SK-N-SH (cell line): ENCODE data around the gene ZSWIM8. TPM values are rescaled to one million over a fixed set of nuclear protein-coding genes. Genes with fewer than 3 reads are reported as not detected.
"Not testable (repeated sequence)": the region's sequence is repeated elsewhere in the genome, so short reads cannot be mapped to it uniquely, and the experiment has no call there.

ENCODE experiments used
- CTCF ChIA-PET: fragments of 300-600, 350-600 bp; formaldehyde crosslinking; extraction: SDS; loops from one replicate; lab custom pipeline; 2021; lab: Yijun Ruan, JAX
- POLR2A ChIA-PET: fragments of 350-600 bp; sonication (Branson Sonifier 250); formaldehyde crosslinking; extraction: SDS; loops from one replicate; lab custom pipeline; 2020; ENCODE audit warnings: antibody characterized with exemption, inconsistent platforms; lab: Yijun Ruan, JAX
- DNase-seq: peaks from one replicate; pipeline ENCODE4 v3.0.0; 2012
- H2AFZ ChIP-seq: fragments of 200-600 bp; sonication (generic); 2 replicates; pipeline ENCODE4 v1.8.1; 2016; ENCODE audit warnings: antibody characterized with exemption, mild to moderate bottlenecking, low read depth
- H3F3A ChIP-seq: fragments of 200-600 bp; sonication (generic); replicated peaks from 2 replicates; pipeline ENCODE3; 2016; ENCODE audit warnings: antibody characterized with exemption, mild to moderate bottlenecking; ENCODE audit not compliant: insufficient read depth
- H3K27ac ChIP-seq, 2 experiments: fragments of 200-500 bp in 1 of 2; fragments of 200-600 bp in 1 of 2; sonication (Bioruptor generic) in 1 of 2; sonication (generic), shearing (Covaris generic) in 1 of 2; 2 replicates each; pipeline versions ENCODE4 v1.5.1 to v1.6.1; 2014 to 2016; ENCODE audit warnings: low read depth in 2 of 2, inconsistent platforms in 1 of 2, low read length in 1 of 2, mild to moderate bottlenecking in 1 of 2, mixed read lengths in 1 of 2
- H3K27me3 ChIP-seq: fragments of 200-600 bp; sonication (generic), shearing (Covaris generic); 2 replicates; pipeline ENCODE4 v1.6.1; 2016; ENCODE audit warnings: mixed run types; ENCODE audit not compliant: insufficient read depth
- H3K36me3 ChIP-seq, 2 experiments: fragments of 200-500 bp in 1 of 2; fragments of 200-600 bp in 1 of 2; sonication (Bioruptor generic) in 1 of 2; sonication (generic) in 1 of 2; replicated peaks in 1 of 2; 2 replicates each; pipeline versions ENCODE3 to v1.5.1; 2014 to 2016; ENCODE audit warnings: low read length in 1 of 2, mild to moderate bottlenecking in 1 of 2; ENCODE audit not compliant: insufficient read depth in 2 of 2, control insufficient read depth in 1 of 2
- H3K4me1 ChIP-seq, 2 experiments: fragments of 200-500 bp in 1 of 2; fragments of 200-600 bp in 1 of 2; sonication (Bioruptor generic) in 1 of 2; sonication (generic), shearing (Covaris generic) in 1 of 2; 2 replicates each; pipeline versions ENCODE4 v1.5.1 to v1.6.1; 2014 to 2016; ENCODE audit warnings: low read depth in 1 of 2, low read length in 1 of 2, mixed run types in 1 of 2; ENCODE audit not compliant: insufficient read depth in 2 of 2, control insufficient read depth in 1 of 2
- H3K4me2 ChIP-seq: fragments of 200-600 bp; sonication (generic), shearing (Covaris generic); 2 replicates; pipeline ENCODE4 v1.6.1; 2017; ENCODE audit warnings: mixed run types
- H3K4me3 ChIP-seq, 2 experiments: fragments of 200-500 bp in 1 of 2; fragments of 200-600 bp in 1 of 2; sonication (Bioruptor generic) in 1 of 2; sonication (generic), shearing (Covaris generic) in 1 of 2; 2 replicates each; pipeline versions ENCODE4 v1.5.1 to v1.8.1; 2014 to 2016; ENCODE audit warnings: low read depth in 2 of 2, inconsistent platforms in 1 of 2, low read length in 1 of 2, mild to moderate bottlenecking in 1 of 2, mixed read lengths in 1 of 2, moderate library complexity in 1 of 2
- H3K79me2 ChIP-seq: fragments of 200-600 bp; sonication (generic); 2 replicates; pipeline ENCODE4 v1.8.1; 2017; ENCODE audit warnings: mild to moderate bottlenecking; ENCODE audit not compliant: insufficient read depth
- H3K9ac ChIP-seq: fragments of 200-600 bp; sonication (generic); 2 replicates; pipeline ENCODE4 v1.6.1; 2017; ENCODE audit warnings: mixed run types
- H3K9me2 ChIP-seq: fragments of 200-600 bp; sonication (generic); 2 replicates; pipeline ENCODE4 v1.6.1; 2017; ENCODE audit warnings: mixed run types
- H3K9me3 ChIP-seq: fragments of 200-600 bp; sonication (generic); 2 replicates; pipeline ENCODE4 v1.6.1; 2017; ENCODE audit warnings: mixed run types, mild to moderate bottlenecking, moderate library complexity
- H4K20me1 ChIP-seq: fragments of 200-600 bp; sonication (generic); 2 replicates; pipeline ENCODE4 v1.6.1; 2017; ENCODE audit warnings: mild to moderate bottlenecking, mixed run types; ENCODE audit not compliant: insufficient read depth
- CHD2 ChIP-seq: fragments of 150-350 bp; IDR thresholded peaks from 2 replicates; pipeline ENCODE4 v1.6.1; 2018; ENCODE audit warnings: low read length; ENCODE audit not compliant: partially characterized antibody
- ELF1 ChIP-seq: IDR thresholded peaks from 2 replicates; pipeline ENCODE4 v1.4.0; 2012
- GABPA ChIP-seq: IDR thresholded peaks from 2 replicates; pipeline ENCODE4 v1.4.0; 2012; ENCODE audit warnings: low read depth, mild to moderate bottlenecking
- MEF2A ChIP-seq: IDR thresholded peaks from 2 replicates; pipeline ENCODE4 v1.4.0; 2012; ENCODE audit warnings: low read depth, borderline replicate concordance
- NFIC ChIP-seq: IDR thresholded peaks from 2 replicates; pipeline ENCODE4 v1.4.0; 2012; ENCODE audit warnings: borderline replicate concordance
- NRF1 ChIP-seq: IDR thresholded peaks from 2 replicates; pipeline ENCODE4 v1.6.1; 2012; ENCODE audit warnings: low read depth, mild to moderate bottlenecking, low read length
- POLR2AphosphoS5 ChIP-seq: IDR thresholded peaks from 2 replicates; pipeline ENCODE4 v1.6.1; 2012; ENCODE audit warnings: low read depth, low read length
- RXRA ChIP-seq: IDR thresholded peaks from 2 replicates; pipeline ENCODE4 v1.4.0; 2012; ENCODE audit warnings: low read depth, mild to moderate bottlenecking, borderline replicate concordance
- SIN3A ChIP-seq: IDR thresholded peaks from 2 replicates; pipeline ENCODE4 v1.6.1; 2012; ENCODE audit warnings: low read depth, mild to moderate bottlenecking, low read length, moderate library complexity, borderline replicate concordance
- TAF1 ChIP-seq: IDR thresholded peaks from 2 replicates; pipeline ENCODE4 v1.6.1; 2012; ENCODE audit warnings: low read depth, mild to moderate bottlenecking, low read length, moderate library complexity, borderline replicate concordance
- TCF12 ChIP-seq: IDR thresholded peaks from 2 replicates; pipeline ENCODE4 v1.4.0; 2012
- YY1 ChIP-seq: IDR thresholded peaks from 2 replicates; pipeline ENCODE4 v1.4.0; 2012; ENCODE audit warnings: low read depth, mild to moderate bottlenecking
- WGBS: methylation state at CpG from one replicate; pipeline ENCODE4 v1.1.6; 2017; ENCODE audit warnings: low lambda C conversion rate; 5-methylcytosine and 5-hydroxymethylcytosine counted together
- polyA plus RNA-seq, 3 experiments: library from polyadenylated mRNA; depleted of rRNA; stranded (reverse); fragments of >200 nt; gene quantifications; 2 replicates each; pipeline ENCODE4 v1.2.3, GENCODE V29; 2012
- TF ChIP-seq, protein P1 (sequence below): fragments of 150-350 bp; IDR thresholded peaks from 2 replicates; pipeline ENCODE4 v1.6.1; 2017; ENCODE audit warnings: antibody characterized with exemption, low read length, low read depth, borderline replicate concordance
- TF ChIP-seq, protein P2 (sequence below): IDR thresholded peaks from 2 replicates; pipeline ENCODE4 v1.4.0; 2012; ENCODE audit warnings: low read depth, borderline replicate concordance
- TF ChIP-seq, protein P3 (sequence below): IDR thresholded peaks from 2 replicates; pipeline ENCODE4 v1.4.0; 2012; ENCODE audit warnings: low read depth, borderline replicate concordance
- TF ChIP-seq, protein P4 (sequence below): IDR thresholded peaks from 2 replicates; pipeline ENCODE4; 2012

The ZSWIM8 gene
- polyA plus RNA-seq, 1 of the 3 experiments (the other 2 are of a cell fraction): 97.3 TPM

DNA sequence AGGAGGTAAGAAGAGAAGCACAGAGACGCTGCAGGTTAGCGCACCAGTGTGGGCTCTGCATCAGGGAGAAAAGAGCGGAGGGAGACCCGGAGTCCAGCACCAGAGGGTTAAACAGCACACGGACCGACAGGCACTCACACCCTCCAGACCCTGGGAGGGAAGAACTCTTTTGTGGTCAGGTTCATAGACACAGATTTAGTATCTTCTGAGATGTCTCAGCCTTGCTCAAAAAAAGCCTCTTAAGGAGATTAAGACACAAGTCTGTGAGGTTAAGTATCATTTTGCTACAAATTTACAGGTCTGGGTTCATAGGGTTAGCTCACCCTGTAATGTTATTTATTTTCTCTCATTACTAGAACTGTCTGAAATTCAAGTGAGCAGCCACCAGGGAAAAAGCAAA lies 42.8 kb downstream of the ZSWIM8 start:
- DNase-seq: no peak

DNA sequence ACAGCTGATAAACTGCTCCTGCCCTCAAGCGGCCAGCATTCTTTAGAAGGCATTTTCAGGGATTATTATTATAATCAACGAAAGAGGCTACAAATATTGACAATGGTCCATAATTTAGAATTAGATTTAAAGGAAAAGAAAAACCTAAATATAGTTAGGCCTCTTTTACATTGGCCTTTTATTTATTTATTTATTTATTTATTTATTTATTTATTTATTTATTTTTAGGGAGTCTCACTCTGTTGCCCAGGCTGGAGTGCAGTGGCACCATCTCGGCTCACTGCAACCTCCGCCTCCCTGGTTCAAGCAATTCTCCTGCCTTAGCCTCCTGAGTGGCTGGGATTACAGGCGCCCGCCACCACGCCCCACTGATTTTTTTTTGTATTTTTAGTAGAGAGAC lies 43.7 kb downstream of the ZSWIM8 start:
- H4K20me1 ChIP-seq, H3K9me3 ChIP-seq, H2AFZ ChIP-seq, H3F3A ChIP-seq, H3K27ac ChIP-seq, H3K4me1 ChIP-seq, H3K9ac ChIP-seq, H3K9me2 ChIP-seq, H3K79me2 ChIP-seq, POLR2A ChIA-PET, CTCF ChIA-PET, H3K27me3 ChIP-seq, H3K4me2 ChIP-seq, DNase-seq, H3K4me3 ChIP-seq: not testable (repeated sequence)
- WGBS: 98% methylated on average over 7 of the region's 7 CpGs
- peaks cover 10 to 29% of the 10 kb centered on the region in 2 experiments for H3K36me3 ChIP-seq

More for the DNA sequence above, 42.8 kb downstream of the ZSWIM8 start:
- H3K4me2 ChIP-seq: no peak overlapping the region
- H3K9me2 ChIP-seq: no peaks in the 10 kb centered on the region
- no peak overlapping the region for H3K9ac ChIP-seq
- H3K4me3 ChIP-seq: no peak overlapping the region
- CTCF ChIA-PET: no interaction called here
- H3K9me3 ChIP-seq: no peaks in the 10 kb centered on the region
- H4K20me1 ChIP-seq: no peaks in the 10 kb centered on the region
- POLR2A ChIA-PET: no interaction called here
- H3F3A ChIP-seq: no peaks in the 10 kb centered on the region
- H3K4me1 ChIP-seq: no peaks in the 10 kb centered on the region
- no peaks in the 10 kb centered on the region for H3K79me2 ChIP-seq
- H3K27me3 ChIP-seq: no peaks in the 10 kb centered on the region
- TF ChIP-seq TAF1 (no peak), TCF12 (no peak), MEF2A (no peak), GABPA (no peak), POLR2AphosphoS5 (no peak)
- TF ChIP-seq, protein P1, sequence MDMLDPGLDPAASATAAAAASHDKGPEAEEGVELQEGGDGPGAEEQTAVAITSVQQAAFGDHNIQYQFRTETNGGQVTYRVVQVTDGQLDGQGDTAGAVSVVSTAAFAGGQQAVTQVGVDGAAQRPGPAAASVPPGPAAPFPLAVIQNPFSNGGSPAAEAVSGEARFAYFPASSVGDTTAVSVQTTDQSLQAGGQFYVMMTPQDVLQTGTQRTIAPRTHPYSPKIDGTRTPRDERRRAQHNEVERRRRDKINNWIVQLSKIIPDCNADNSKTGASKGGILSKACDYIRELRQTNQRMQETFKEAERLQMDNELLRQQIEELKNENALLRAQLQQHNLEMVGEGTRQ: no peak
- TF ChIP-seq, protein P2, sequence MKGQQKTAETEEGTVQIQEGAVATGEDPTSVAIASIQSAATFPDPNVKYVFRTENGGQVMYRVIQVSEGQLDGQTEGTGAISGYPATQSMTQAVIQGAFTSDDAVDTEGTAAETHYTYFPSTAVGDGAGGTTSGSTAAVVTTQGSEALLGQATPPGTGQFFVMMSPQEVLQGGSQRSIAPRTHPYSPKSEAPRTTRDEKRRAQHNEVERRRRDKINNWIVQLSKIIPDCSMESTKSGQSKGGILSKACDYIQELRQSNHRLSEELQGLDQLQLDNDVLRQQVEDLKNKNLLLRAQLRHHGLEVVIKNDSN: no peak
- whole genome bisulfite sequencing: 97% methylated on average over 6 of the region's 6 CpGs
- no peak overlapping the region for H3K27ac ChIP-seq
- H2AFZ ChIP-seq: no peak overlapping the region
- peaks cover 15 to 38% of the 10 kb centered on the region in 2 experiments for H3K36me3 ChIP-seq

DNA sequence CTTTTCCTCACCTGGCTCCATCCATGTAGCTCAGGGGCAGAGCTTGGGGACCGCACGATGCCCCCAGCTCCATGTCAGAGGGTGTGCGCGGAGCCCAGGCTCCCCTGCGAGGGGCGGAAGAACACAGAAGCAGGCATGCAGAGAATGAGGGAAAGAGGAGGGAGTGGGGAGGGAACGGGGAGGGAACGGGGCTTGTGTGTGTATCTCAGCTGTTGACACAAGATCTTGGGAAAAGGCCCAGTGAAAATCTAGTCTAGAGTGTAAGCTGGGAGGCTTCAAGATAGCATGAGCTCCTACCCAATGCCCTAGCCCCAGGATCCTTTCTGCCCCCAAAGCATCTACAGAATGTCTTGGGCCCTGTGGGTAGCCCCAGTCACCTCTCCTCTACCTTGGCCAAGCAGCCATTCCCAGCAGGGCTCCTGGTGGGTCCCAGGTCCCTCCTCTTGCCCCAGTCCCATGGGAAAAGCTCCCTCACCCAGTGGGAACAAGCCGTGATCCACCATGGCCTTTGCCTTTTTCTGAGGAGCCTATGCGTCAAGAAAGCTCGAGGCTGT lies 51.1 kb downstream of the ZSWIM8 start:
- Histone ChIP-seq H3K27me3 (no peaks in the 10 kb centered on the region), H2AFZ (no peak overlapping the region), H3F3A (peaks cover 6% of the 10 kb centered on the region), H3K36me3 (peaks cover 28 to 49% of the 10 kb centered on the region in 2 experiments), H3K4me2 (no peak overlapping the region), H3K4me3 (no peak overlapping the region), H3K9ac (no peak overlapping the region), H3K9me2 (no peaks in the 10 kb centered on the region), H4K20me1 (no peaks in the 10 kb centered on the region), H3K79me2 (no peaks in the 10 kb centered on the region), H3K27ac (peak overlapping the region in 1 of 2 experiments; percentile 56; a peak in 2 of 4 replicates), H3K9me3 (no peaks in the 10 kb centered on the region), H3K4me1 (no peaks in the 10 kb centered on the region; a peak in 1 of 4 replicates)
- WGBS: 98% methylated on average over 11 of the region's 11 CpGs
- ChIA-PET CTCF (interaction anchor here (5.2 to 28.7 kb wide), 2 partner anchors 13 to 37 kb away, joined by 34 to 753 read pairs; partner anchors contain the start of gene CAMK2G), POLR2A (interaction anchor here (0.5 kb wide), 1 partner anchor 9 kb away, joined by 3 read pairs; no protein-coding TSS in a partner anchor)
- no peak for DNase-seq
- TF ChIP-seq, protein P3, sequence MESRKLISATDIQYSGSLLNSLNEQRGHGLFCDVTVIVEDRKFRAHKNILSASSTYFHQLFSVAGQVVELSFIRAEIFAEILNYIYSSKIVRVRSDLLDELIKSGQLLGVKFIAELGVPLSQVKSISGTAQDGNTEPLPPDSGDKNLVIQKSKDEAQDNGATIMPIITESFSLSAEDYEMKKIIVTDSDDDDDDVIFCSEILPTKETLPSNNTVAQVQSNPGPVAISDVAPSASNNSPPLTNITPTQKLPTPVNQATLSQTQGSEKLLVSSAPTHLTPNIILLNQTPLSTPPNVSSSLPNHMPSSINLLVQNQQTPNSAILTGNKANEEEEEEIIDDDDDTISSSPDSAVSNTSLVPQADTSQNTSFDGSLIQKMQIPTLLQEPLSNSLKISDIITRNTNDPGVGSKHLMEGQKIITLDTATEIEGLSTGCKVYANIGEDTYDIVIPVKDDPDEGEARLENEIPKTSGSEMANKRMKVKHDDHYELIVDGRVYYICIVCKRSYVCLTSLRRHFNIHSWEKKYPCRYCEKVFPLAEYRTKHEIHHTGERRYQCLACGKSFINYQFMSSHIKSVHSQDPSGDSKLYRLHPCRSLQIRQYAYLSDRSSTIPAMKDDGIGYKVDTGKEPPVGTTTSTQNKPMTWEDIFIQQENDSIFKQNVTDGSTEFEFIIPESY: no peak
- TF ChIP-seq NRF1 (no peak), TAF1 (no peak), NFIC (no peak), SIN3A (no peak), GABPA (no peak), RXRA (no peak), TCF12 (no peak), CHD2 (no peak), ELF1 (no peak), YY1 (no peak), MEF2A (no peak)
- TF ChIP-seq, protein P4, sequence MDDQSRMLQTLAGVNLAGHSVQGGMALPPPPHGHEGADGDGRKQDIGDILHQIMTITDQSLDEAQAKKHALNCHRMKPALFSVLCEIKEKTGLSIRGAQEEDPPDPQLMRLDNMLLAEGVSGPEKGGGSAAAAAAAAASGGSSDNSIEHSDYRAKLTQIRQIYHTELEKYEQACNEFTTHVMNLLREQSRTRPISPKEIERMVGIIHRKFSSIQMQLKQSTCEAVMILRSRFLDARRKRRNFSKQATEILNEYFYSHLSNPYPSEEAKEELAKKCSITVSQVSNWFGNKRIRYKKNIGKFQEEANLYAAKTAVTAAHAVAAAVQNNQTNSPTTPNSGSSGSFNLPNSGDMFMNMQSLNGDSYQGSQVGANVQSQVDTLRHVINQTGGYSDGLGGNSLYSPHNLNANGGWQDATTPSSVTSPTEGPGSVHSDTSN: no peak
- TF ChIP-seq, protein P2: no peak
